LNCAP (cell line): ENCODE results near the gene SMYD3.

Experiments
- TF ChIP-seq, protein P1 (sequence below): fragments of 450-650 bp; IDR thresholded peaks from 2 replicates; pipeline ENCODE4 v1.5.1; 2017; ENCODE audit warnings: mild to moderate bottlenecking

SMYD3 gene

DNA sequence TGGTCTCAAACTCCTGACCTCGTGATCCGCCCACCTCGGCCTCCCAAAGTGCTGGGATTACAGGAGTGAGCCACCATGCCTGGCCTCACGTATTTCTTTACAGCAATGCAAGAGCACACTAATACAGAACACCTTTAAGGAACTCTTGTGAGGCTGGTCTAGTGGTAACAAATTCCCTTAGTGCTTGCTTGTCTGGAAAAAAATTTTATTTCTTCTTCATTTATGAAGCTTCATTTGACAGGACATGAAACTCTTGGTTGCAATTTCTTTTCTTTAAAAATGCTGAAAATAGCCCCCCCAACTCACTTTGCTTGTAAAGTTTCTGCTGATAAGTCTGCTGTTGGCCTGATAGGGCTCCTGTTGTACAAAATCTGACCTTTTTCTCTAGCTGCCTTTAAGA, 248.8 kb downstream of the SMYD3 start:
- TF ChIP-seq, protein P1, sequence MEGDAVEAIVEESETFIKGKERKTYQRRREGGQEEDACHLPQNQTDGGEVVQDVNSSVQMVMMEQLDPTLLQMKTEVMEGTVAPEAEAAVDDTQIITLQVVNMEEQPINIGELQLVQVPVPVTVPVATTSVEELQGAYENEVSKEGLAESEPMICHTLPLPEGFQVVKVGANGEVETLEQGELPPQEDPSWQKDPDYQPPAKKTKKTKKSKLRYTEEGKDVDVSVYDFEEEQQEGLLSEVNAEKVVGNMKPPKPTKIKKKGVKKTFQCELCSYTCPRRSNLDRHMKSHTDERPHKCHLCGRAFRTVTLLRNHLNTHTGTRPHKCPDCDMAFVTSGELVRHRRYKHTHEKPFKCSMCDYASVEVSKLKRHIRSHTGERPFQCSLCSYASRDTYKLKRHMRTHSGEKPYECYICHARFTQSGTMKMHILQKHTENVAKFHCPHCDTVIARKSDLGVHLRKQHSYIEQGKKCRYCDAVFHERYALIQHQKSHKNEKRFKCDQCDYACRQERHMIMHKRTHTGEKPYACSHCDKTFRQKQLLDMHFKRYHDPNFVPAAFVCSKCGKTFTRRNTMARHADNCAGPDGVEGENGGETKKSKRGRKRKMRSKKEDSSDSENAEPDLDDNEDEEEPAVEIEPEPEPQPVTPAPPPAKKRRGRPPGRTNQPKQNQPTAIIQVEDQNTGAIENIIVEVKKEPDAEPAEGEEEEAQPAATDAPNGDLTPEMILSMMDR: no peak

DNA sequence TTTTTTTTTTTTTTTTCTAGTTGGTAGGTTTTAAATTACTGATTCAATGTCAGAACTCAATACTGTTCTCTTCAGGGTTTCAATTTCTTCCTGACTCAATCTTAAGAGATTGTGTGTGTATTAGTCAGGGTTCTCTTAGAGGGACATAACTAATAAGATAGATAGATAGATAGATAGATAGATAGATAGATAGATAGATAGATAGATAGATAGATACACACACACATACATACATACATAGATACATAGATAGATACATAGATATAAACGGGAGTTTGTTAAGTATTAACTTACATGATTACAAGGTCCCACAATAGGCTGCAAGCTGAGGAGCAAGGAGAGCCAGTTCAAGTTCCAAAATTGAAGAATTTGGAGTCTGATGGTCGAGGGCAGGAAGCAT, 251.3 kb downstream of the SMYD3 start:
- TF ChIP-seq, protein P1: no peak

DNA sequence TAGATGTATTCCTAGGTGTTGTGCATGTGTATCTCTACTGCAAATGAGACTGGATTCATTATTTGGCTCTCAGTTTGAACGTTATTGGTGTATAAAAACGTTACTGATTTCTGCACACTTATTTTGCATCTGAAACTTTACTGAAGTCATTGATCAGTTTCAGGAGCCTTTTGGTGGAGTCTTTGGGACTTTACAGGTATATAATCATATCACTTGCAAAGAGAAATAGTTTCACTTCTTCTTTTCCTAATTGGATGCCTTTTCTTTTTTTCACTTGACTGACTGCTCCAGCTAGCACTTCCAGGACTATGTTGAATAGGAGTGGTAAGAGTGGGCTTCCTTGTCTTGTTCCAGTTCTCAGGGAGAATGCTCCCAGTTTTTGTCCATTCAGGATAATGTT, 252.2 kb downstream of the SMYD3 start:
- TF ChIP-seq, protein P1: no peak

DNA sequence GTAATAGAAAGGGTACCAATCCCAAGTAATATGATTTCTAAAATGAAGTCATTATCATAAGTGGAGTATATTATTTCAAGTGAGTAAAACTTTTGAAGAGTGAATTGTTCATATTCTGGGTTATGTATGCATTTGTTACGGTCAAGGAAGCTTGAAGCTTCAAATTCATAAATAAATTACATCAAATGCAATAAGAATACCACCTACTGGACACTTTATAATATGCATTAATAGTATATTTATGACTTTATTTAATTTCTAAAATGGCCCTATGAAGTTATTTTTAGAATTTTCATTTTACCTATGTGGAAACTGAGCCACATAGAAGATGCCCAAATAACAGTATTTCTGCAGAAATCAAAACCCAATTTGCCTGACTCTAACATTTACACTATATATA, 260.6 kb downstream of the SMYD3 start:
- TF ChIP-seq, protein P1: no peak

DNA sequence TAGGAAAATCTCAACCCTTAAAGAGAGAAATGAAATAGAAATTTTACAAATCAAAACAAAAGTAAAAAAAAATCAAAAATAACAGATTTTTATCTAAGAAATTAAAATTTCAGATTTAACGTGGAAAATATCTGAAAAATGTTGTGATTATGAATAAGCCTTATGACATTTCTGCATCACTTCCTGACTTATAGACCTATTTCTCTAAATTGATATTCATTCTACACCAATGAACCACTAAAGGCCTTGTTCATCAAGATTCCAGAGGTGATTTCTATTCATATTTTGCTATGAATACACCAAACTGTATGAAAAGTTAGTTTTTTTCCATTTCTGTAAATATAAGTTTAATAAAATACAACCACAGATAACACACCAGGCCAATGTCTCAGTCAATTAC, 261.5 kb downstream of the SMYD3 start:
- TF ChIP-seq, protein P1: no peak

DNA sequence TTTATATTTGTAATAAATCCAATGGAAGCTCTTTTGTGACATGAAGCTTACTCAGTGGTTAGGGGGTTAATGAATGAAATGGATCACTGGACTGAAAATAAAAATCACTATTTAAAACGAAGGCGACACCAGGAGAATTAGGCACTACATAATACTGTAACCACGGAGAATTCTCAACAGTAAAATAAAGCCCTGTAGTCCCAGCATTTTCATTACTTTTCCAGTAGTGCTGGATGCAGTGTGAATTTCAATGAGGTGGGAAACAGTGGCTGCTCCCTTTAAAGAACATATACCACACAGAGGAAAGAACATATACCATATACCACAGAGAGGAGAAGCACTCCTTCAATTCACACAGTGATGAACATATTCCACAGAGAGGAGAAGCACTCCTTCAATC, 275.0 kb downstream of the SMYD3 start:
- TF ChIP-seq, protein P1: no peak

DNA sequence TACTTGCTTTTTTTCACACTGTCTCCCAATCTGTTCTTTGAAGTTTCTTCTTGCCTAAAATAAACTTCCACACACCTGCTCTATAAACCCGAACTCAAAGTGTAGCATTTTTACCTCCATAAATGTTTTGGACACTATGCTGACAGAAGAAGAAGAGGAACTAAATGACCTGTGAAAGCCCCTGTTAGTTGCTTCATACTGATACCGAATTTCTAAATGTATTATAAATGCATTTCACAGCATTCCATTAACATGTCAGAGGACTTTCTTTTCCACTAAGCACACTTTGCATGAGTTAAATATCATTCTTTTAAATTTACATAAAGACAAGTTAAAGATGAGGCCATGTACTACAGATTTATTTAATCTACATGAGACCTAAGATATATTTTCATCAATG, 281.0 kb downstream of the SMYD3 start:
- TF ChIP-seq, protein P1: no peak

DNA sequence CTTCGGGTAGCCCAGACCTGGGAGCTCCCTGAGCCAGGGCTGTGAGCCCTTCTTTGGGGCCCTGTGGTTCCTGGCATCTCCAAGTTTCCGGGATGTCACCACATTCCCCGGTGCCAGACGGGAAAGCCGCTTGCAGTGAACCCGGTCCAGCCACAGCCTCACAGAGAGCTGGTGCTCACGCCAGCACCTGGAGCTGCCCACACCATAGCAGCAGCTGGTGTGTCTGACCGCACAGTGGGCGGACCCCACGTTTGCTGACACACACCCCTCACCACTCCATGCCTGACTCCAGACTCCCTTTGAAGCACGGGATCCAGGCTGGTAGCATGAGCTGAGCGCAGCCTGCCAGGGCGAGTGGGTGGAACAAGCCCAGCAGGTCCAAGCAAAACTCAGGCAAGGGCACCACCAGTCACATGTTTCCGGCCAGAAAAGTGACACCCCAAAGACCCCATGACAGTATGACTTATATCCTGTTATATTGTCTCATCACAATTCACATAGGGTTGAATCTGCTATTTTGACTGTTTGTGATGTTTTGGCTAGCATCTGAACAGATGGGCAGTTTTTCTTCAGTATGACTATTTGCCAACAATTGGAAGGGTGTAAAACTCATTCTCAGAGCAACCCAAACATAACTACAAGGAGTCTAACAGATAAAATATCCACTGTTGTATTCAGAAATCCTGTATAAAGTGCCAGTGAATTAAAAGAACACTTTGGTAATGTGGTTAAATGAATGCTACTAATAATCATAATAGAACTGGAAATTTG, 285.4 kb downstream of the SMYD3 start:
- TF ChIP-seq, protein P1: no peak
